ENCODE results near the gene AGO1. TPM values are rescaled to one million over a fixed set of nuclear protein-coding genes. Genes with fewer than 3 reads are reported as not detected.

The AGO1 gene
- total RNA-seq, 4 donors from 2014 or later: 9.2 to 24.0 (median 20.1) TPM

- Histone ChIP-seq H3K36me3 (peaks cover 2 to 100% (median 51%) of the 10 kb centered on the region in 3 donors), H3K9me3 (no peaks in the 10 kb centered on the region), H3K4me1 (no peaks in the 10 kb centered on the region), H3K27me3 (no peaks in the 10 kb centered on the region), H3K27ac (no peak overlapping the region), H3K4me3 (no peak overlapping the region)
- 37 to 44% methylated on average over 2 of the region's 2 CpGs for WGBS, 2 donors
- DNase-seq (ENCODE audit: low spot score in 2 of 2): no peak
- TF ChIP-seq EP300 (IDR thresholded peaks at IDR 0.05) (no peak), CTCF (IDR thresholded peaks at IDR 0.05) (no peak), POLR2A (IDR thresholded peaks at IDR 0.05) (no peak)
Observed at GRCh38 chr1:35915693-35916092, 32.7 kb downstream of the AGO1 start.

GRCh38 chr1:35923791-35924221 lies 40.8 kb downstream of the AGO1 start:
- DNase-seq (ENCODE audit: low spot score in 2 of 2): no peak
- no peak for TF ChIP-seq EP300 (IDR thresholded peaks at IDR 0.05)
- TF ChIP-seq POLR2A (IDR thresholded peaks at IDR 0.05): no peak
- no peak for TF ChIP-seq CTCF (IDR thresholded peaks at IDR 0.05)
- Histone ChIP-seq H3K27me3 (no peaks in the 10 kb centered on the region), H3K36me3 (peaks cover 0 to 41% (median 10%) of the 10 kb centered on the region in 3 donors), H3K4me3 (no peak overlapping the region), H3K9me3 (no peaks in the 10 kb centered on the region), H3K4me1 (no peaks in the 10 kb centered on the region), H3K27ac (no peak overlapping the region)

- TF ChIP-seq EP300 (IDR thresholded peaks at IDR 0.05) (no peak), POLR2A (IDR thresholded peaks at IDR 0.05) (no peak), CTCF (IDR thresholded peaks at IDR 0.05) (no peak)
- Histone ChIP-seq H3K36me3 (peaks cover 0 to 31% (median 0%) of the 10 kb centered on the region in 3 donors), H3K27ac (no peak overlapping the region), H3K9me3 (no peaks in the 10 kb centered on the region), H3K4me1 (peaks cover 0 to 7% (median 0%) of the 10 kb centered on the region in 4 donors), H3K27me3 (no peaks in the 10 kb centered on the region), H3K4me3 (no peak overlapping the region)
- DNase-seq (ENCODE audit: low spot score in 2 of 2): no peak
- WGBS, 2 donors: 76 to 77% methylated on average over 1 of the region's 1 CpG
Observed at GRCh38 chr1:35924838-35925237, 41.8 kb downstream of the AGO1 start.

- Histone ChIP-seq H3K9me3 (no peaks in the 10 kb centered on the region), H3K27me3 (no peaks in the 10 kb centered on the region), H3K4me3 (no peak overlapping the region), H3K4me1 (peaks cover 0 to 10% (median 0%) of the 10 kb centered on the region in 4 donors), H3K36me3 (peaks cover 0 to 22% (median 0%) of the 10 kb centered on the region in 3 donors), H3K27ac (no peak overlapping the region)
- 45 to 63% methylated on average over 4 of the region's 4 CpGs for whole genome bisulfite sequencing, 2 donors
- TF ChIP-seq POLR2A (IDR thresholded peaks at IDR 0.05) (no peak), CTCF (IDR thresholded peaks at IDR 0.05) (no peak), EP300 (IDR thresholded peaks at IDR 0.05) (no peak)
- no peak for DNase-seq (ENCODE audit: low spot score in 2 of 2)
Observed at GRCh38 chr1:35925741-35926140, 42.7 kb downstream of the AGO1 start.

- DNase-seq (ENCODE audit: low spot score in 2 of 2): no peak
- Histone ChIP-seq H3K4me3 (no peak overlapping the region), H3K36me3 (peaks cover 0 to 5% (median 0%) of the 10 kb centered on the region in 3 donors), H3K27me3 (no peaks in the 10 kb centered on the region), H3K4me1 (peaks cover 0 to 18% (median 5%) of the 10 kb centered on the region in 4 donors), H3K27ac (no peak overlapping the region), H3K9me3 (no peaks in the 10 kb centered on the region)
- TF ChIP-seq EP300 (IDR thresholded peaks at IDR 0.05): no peak
- no peak for TF ChIP-seq POLR2A (IDR thresholded peaks at IDR 0.05)
- no peak for TF ChIP-seq CTCF (IDR thresholded peaks at IDR 0.05)
- 76 to 87% methylated on average over 3 of the region's 3 CpGs for WGBS, 2 donors
Observed at GRCh38 chr1:35927472-35927871, 44.5 kb downstream of the AGO1 start.

Measured in tibial nerve (tissue), 4 donors.